ENCODE data around the gene MAGEA9.

DNA sequence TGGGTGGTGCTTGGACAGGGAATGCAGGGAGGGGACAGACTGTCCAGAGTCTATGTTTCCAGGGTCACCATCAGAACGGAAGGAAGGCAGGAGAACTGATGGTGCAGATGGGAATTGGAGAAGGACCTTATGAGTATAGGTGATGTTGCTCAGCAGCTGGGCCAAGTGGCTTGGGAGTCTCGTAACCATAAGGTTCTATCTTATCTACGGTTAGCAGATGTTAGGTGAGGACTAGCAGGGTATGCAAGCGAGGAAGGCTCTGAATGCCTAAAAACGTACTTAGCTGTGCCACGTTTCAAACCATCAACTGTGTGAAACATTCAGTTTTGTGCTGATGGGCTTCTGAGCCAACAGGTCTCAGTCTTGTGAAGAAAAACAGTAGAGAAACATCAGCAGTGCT, 22.4 kb downstream of the MAGEA9 start:
- TF ChIP-seq, protein P1, sequence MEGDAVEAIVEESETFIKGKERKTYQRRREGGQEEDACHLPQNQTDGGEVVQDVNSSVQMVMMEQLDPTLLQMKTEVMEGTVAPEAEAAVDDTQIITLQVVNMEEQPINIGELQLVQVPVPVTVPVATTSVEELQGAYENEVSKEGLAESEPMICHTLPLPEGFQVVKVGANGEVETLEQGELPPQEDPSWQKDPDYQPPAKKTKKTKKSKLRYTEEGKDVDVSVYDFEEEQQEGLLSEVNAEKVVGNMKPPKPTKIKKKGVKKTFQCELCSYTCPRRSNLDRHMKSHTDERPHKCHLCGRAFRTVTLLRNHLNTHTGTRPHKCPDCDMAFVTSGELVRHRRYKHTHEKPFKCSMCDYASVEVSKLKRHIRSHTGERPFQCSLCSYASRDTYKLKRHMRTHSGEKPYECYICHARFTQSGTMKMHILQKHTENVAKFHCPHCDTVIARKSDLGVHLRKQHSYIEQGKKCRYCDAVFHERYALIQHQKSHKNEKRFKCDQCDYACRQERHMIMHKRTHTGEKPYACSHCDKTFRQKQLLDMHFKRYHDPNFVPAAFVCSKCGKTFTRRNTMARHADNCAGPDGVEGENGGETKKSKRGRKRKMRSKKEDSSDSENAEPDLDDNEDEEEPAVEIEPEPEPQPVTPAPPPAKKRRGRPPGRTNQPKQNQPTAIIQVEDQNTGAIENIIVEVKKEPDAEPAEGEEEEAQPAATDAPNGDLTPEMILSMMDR (IDR thresholded peaks at IDR 0.05): no peak
- no peak for TF ChIP-seq POLR2A (IDR thresholded peaks at IDR 0.05)
